Panc1 (cell line): ENCODE measurements around the gene USP4.

Experiments
- POLR2AphosphoS5 ChIP-seq: IDR thresholded peaks from 2 replicates; pipeline ENCODE4 v1.6.1; 2012; ENCODE audit warnings: mild to moderate bottlenecking, low read depth, low read length, moderate library complexity
- SIN3A ChIP-seq: IDR thresholded peaks from 2 replicates; pipeline ENCODE4 v1.6.1; 2012; ENCODE audit warnings: low read depth, mild to moderate bottlenecking, low read length, moderate library complexity, borderline replicate concordance; ENCODE audit not compliant: insufficient read depth
- TCF7L2 ChIP-seq: IDR thresholded peaks from 2 replicates; pipeline ENCODE4 v1.6.1; 2011; ENCODE audit warnings: mild to moderate bottlenecking, low read depth, low read length, inconsistent platforms
- TF ChIP-seq, protein P1 (sequence below): fragments of 450-650 bp; IDR thresholded peaks from 2 replicates; pipeline ENCODE4 v1.5.1; 2017; ENCODE audit warnings: mild to moderate bottlenecking
- TF ChIP-seq, protein P2 (sequence below), 2 experiments: IDR thresholded peaks; 2 replicates each; pipeline ENCODE4 v1.6.1; 2011 to 2012; ENCODE audit warnings: low read depth in 2 of 2, control low read depth in 1 of 2, low read length in 1 of 2, mild to moderate bottlenecking in 1 of 2, moderate library complexity in 1 of 2; ENCODE audit not compliant: insufficient read depth in 1 of 2

DNA sequence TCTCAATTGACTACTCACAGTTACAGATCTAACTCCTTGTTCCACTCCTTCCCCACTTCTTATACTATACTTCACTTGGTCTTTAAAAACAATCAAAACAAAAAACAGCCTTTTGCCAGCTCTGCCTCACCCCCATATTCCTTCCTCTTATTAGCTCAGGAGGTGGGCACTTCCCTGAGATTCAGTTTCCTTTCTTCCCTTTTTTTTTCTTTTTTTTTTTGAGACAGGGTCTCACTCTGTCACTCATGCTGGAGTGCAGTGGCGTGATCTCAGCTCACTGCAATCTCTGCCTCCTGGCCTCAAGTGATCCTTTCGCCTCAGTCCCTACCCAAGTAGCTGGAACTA lies 69.7 kb downstream of the USP4 start:
- TF ChIP-seq, protein P1, sequence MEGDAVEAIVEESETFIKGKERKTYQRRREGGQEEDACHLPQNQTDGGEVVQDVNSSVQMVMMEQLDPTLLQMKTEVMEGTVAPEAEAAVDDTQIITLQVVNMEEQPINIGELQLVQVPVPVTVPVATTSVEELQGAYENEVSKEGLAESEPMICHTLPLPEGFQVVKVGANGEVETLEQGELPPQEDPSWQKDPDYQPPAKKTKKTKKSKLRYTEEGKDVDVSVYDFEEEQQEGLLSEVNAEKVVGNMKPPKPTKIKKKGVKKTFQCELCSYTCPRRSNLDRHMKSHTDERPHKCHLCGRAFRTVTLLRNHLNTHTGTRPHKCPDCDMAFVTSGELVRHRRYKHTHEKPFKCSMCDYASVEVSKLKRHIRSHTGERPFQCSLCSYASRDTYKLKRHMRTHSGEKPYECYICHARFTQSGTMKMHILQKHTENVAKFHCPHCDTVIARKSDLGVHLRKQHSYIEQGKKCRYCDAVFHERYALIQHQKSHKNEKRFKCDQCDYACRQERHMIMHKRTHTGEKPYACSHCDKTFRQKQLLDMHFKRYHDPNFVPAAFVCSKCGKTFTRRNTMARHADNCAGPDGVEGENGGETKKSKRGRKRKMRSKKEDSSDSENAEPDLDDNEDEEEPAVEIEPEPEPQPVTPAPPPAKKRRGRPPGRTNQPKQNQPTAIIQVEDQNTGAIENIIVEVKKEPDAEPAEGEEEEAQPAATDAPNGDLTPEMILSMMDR, result no peak
- TF ChIP-seq POLR2AphosphoS5 (no peak), SIN3A (no peak), TCF7L2 (no peak)
- TF ChIP-seq, protein P2, sequence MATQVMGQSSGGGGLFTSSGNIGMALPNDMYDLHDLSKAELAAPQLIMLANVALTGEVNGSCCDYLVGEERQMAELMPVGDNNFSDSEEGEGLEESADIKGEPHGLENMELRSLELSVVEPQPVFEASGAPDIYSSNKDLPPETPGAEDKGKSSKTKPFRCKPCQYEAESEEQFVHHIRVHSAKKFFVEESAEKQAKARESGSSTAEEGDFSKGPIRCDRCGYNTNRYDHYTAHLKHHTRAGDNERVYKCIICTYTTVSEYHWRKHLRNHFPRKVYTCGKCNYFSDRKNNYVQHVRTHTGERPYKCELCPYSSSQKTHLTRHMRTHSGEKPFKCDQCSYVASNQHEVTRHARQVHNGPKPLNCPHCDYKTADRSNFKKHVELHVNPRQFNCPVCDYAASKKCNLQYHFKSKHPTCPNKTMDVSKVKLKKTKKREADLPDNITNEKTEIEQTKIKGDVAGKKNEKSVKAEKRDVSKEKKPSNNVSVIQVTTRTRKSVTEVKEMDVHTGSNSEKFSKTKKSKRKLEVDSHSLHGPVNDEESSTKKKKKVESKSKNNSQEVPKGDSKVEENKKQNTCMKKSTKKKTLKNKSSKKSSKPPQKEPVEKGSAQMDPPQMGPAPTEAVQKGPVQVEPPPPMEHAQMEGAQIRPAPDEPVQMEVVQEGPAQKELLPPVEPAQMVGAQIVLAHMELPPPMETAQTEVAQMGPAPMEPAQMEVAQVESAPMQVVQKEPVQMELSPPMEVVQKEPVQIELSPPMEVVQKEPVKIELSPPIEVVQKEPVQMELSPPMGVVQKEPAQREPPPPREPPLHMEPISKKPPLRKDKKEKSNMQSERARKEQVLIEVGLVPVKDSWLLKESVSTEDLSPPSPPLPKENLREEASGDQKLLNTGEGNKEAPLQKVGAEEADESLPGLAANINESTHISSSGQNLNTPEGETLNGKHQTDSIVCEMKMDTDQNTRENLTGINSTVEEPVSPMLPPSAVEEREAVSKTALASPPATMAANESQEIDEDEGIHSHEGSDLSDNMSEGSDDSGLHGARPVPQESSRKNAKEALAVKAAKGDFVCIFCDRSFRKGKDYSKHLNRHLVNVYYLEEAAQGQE (IDR thresholded peaks at IDR 0.05; ENCODE audit: insufficient read depth in 1 of 2, low read depth in 2 of 2, low read length in 1 of 2), result no peak
